Epithelial cell of esophagus (primary cell): ENCODE measurements around the gene FCHSD2.

Experiments used
- DNase-seq: peaks from one replicate; pipeline ENCODE4 v3.0.0; 2010; ENCODE audit warnings: low read depth
- H3K4me3 ChIP-seq: 2 replicates; pipeline ENCODE4 v1.5.1; 2011; ENCODE audit warnings: mild to moderate bottlenecking, low read length, control low read depth
- TF ChIP-seq, protein P1 (sequence below): IDR thresholded peaks from 2 replicates; pipeline ENCODE4 v1.5.1; 2011; ENCODE audit warnings: low read depth, mild to moderate bottlenecking, low read length, control low read depth, inconsistent platforms; ENCODE audit not compliant: insufficient read depth; ENCODE audit errors: missing control alignments

FCHSD2 gene

DNA sequence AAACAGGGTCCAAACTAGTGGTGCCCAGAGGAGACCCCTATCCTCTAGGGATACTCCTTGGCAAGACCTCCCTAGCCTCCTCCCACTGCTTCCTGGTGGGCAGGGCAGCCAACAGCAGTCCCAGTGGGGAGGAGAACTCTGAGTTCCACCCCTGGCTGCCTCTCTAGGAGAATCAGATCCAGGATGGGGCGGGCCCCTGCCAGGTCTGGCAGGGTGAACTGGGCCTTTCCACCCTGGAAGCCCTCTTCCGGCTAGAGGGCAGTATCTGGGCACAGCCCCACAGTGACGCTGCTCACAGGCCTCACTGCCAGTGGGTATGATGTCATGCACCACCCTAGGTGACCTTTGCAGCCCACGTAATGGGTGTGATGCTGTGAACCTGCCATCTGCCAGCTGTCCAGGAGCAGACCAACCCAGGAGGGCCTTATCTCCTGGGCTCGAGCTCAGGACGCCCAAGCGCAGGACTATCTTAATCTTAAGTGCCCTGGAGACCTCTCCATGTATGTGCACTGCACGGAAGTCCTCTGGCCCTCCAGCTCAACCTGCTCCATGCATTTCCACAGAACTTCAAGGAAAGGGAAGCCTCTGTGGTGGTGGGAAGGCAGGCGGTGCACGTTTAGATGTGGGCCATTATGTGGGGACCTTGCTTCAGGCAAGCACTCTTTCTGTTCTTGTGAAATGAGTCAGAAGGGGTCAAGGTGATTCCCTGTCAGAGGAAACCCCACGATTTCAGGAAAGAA, 31.8 kb upstream of the FCHSD2 start:
- no peak overlapping the region for H3K4me3 ChIP-seq
- TF ChIP-seq, protein P1, sequence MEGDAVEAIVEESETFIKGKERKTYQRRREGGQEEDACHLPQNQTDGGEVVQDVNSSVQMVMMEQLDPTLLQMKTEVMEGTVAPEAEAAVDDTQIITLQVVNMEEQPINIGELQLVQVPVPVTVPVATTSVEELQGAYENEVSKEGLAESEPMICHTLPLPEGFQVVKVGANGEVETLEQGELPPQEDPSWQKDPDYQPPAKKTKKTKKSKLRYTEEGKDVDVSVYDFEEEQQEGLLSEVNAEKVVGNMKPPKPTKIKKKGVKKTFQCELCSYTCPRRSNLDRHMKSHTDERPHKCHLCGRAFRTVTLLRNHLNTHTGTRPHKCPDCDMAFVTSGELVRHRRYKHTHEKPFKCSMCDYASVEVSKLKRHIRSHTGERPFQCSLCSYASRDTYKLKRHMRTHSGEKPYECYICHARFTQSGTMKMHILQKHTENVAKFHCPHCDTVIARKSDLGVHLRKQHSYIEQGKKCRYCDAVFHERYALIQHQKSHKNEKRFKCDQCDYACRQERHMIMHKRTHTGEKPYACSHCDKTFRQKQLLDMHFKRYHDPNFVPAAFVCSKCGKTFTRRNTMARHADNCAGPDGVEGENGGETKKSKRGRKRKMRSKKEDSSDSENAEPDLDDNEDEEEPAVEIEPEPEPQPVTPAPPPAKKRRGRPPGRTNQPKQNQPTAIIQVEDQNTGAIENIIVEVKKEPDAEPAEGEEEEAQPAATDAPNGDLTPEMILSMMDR: no peak
- no peak for DNase-seq

- no peak overlapping the region for H3K4me3 ChIP-seq
- DNase-seq: no peak
- TF ChIP-seq, protein P1: no peak
These were observed 31.0 kb upstream of the FCHSD2 start for GRCh38 chr11:73172992-73173656.

GRCh38 chr11:73171436-73172161, 29.5 kb upstream of the FCHSD2 start:
- peak; percentile 13 for DNase-seq
- H3K4me3 ChIP-seq: no peak overlapping the region
- TF ChIP-seq, protein P1: no peak

DNA sequence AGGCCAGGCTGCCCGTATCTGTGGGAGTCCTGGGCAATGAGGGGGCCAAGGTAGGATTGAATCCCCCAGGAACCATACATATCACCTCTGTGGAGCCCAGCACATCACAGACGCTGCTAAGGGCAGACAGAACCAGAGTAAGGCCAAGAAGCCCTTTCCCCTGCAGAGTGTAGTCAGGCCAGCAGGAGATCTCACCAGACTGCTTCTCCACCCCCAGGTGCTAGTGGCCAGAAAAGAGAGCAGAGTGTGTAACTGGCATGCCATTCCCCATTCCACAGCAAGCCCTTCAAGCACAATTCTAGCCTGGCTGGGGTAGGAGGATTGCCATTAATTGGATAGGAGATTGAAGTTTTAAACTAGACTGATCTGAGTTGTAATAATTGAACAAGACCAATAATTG, 28.0 kb upstream of the FCHSD2 start:
- TF ChIP-seq, protein P1: no peak
- DNase-seq: no peak
- H3K4me3 ChIP-seq: no peak overlapping the region

- TF ChIP-seq, protein P1: no peak
- no peak overlapping the region for H3K4me3 ChIP-seq
- DNase-seq: no peak
These were observed 26.9 kb upstream of the FCHSD2 start for GRCh38 chr11:73168925-73169579.

- TF ChIP-seq, protein P1: no peak
These were observed 25.3 kb upstream of the FCHSD2 start for GRCh38 chr11:73167363-73167954.

More at GRCh38 chr11:73167363-73167954, 25.3 kb upstream of the FCHSD2 start:
- no peak overlapping the region for H3K4me3 ChIP-seq
- no peak for DNase-seq
